ENCODE results near the gene RIMBP3B.
"Not testable (repeated sequence)": the region's sequence is repeated elsewhere in the genome, so short reads cannot be mapped to it uniquely, and the experiment has no call there.

The RIMBP3B gene

GRCh38 chr22:21383701-21384467 lies at the start of gene RIMBP3B:
TSS of gene RIMBP3B (plus strand) at chr22:21383751. CDS start at chr22:21383859, 108 bp downstream.
- not testable (repeated sequence) for DNase-seq

- not testable (repeated sequence) for DNase-seq
Measured at GRCh38 chr22:21357527-21357926, 26.0 kb upstream of the RIMBP3B start.

- not testable (repeated sequence) for DNase-seq
Measured at GRCh38 chr22:21360525-21360924, 23.0 kb upstream of the RIMBP3B start.

- not testable (repeated sequence) for DNase-seq
Measured at GRCh38 chr22:21362473-21362872, 21.1 kb upstream of the RIMBP3B start.

GRCh38 chr22:21363061-21363460 lies 20.5 kb upstream of the RIMBP3B start:
- not testable (repeated sequence) for DNase-seq

- DNase-seq, result not testable (repeated sequence)
Measured at GRCh38 chr22:21363803-21364202, 19.7 kb upstream of the RIMBP3B start.

- DNase-seq, result not testable (repeated sequence)
Measured at GRCh38 chr22:21364362-21364761, 19.2 kb upstream of the RIMBP3B start.

- not testable (repeated sequence) for DNase-seq
Measured at GRCh38 chr22:21365337-21365736, 18.2 kb upstream of the RIMBP3B start.

- DNase-seq, result not testable (repeated sequence)
Measured at GRCh38 chr22:21368603-21369310, 14.8 kb upstream of the RIMBP3B start.

GRCh38 chr22:21375880-21376279 lies 7.7 kb upstream of the RIMBP3B start:
- not testable (repeated sequence) for DNase-seq

GRCh38 chr22:21384468-21385357 lies 1.2 kb downstream of the RIMBP3B start:
- DNase-seq, result not testable (repeated sequence)

- DNase-seq, result not testable (repeated sequence)
Measured at GRCh38 chr22:21389480-21389879, 5.9 kb downstream of the RIMBP3B start.

GRCh38 chr22:21390013-21390412 lies 6.5 kb downstream of the RIMBP3B start:
- DNase-seq, result not testable (repeated sequence)

GRCh38 chr22:21394613-21395012 lies 11.1 kb downstream of the RIMBP3B start:
- not testable (repeated sequence) for DNase-seq

- not testable (repeated sequence) for DNase-seq
Measured at GRCh38 chr22:21401197-21401969, 17.8 kb downstream of the RIMBP3B start.

GRCh38 chr22:21402763-21403314 lies 19.3 kb downstream of the RIMBP3B start:
- DNase-seq, result not testable (repeated sequence)

- DNase-seq, result not testable (repeated sequence)
Measured at GRCh38 chr22:21407139-21407538, 23.6 kb downstream of the RIMBP3B start.

- DNase-seq, result not testable (repeated sequence)
Measured at GRCh38 chr22:21407792-21408191, 24.2 kb downstream of the RIMBP3B start.

GRCh38 chr22:21416375-21416774 lies 32.8 kb downstream of the RIMBP3B start:
- not testable (repeated sequence) for DNase-seq

GRCh38 chr22:21417227-21417746 lies 33.7 kb downstream of the RIMBP3B start, which contains the start of gene HIC2:
TSS of gene HIC2 (plus strand) at chr22:21417371. CDS start at chr22:21442832, 25,461 bp downstream.
- DNase-seq, result not testable (repeated sequence)

- DNase-seq, result not testable (repeated sequence)
Measured at GRCh38 chr22:21417853-21418252, 34.3 kb downstream of the RIMBP3B start.

All from KG1 (cell line).